GM23338 (cell line): ENCODE results near the gene RPN2.

Experiments
- EZH2 ChIP-seq: fragments of 200-600 bp; sonication (generic); IDR thresholded peaks from one replicate; pipeline ENCODE4 v1.8.0; 2017; ENCODE audit warnings: antibody characterized with exemption, mild to moderate bottlenecking, low read depth; ENCODE audit not compliant: unreplicated experiment
- EZH2phosphoT487 ChIP-seq: fragments of 200-600 bp; sonication (generic); IDR thresholded peaks from one replicate; pipeline ENCODE4 v1.8.1; 2018; ENCODE audit warnings: antibody characterized with exemption; ENCODE audit not compliant: unreplicated experiment
- ZNF114 ChIP-seq: fragments of 250-450 bp; sonication (Bioruptor Pico); IDR thresholded peaks from 2 replicates; pipeline ENCODE4 v1.5.0; 2020; ENCODE audit warnings: mild to moderate bottlenecking, moderate library complexity
- TF ChIP-seq, protein P1 (sequence below), 2 experiments: fragments of 200-600 bp in 1 of 2; sonication (generic) in 1 of 2; conservative IDR thresholded peaks; 2 replicates each; pipeline versions ENCODE4 v1.5.1 to v1.6.1; 2016 to 2017; ENCODE audit warnings: antibody characterized with exemption in 2 of 2, low read depth in 2 of 2, mild to moderate bottlenecking in 2 of 2, moderate library complexity in 1 of 2

- TF ChIP-seq EZH2 (no peak), EZH2phosphoT487 (no peak), ZNF114 (CRISPR knock-in tag) (no peak)
- TF ChIP-seq, protein P1, sequence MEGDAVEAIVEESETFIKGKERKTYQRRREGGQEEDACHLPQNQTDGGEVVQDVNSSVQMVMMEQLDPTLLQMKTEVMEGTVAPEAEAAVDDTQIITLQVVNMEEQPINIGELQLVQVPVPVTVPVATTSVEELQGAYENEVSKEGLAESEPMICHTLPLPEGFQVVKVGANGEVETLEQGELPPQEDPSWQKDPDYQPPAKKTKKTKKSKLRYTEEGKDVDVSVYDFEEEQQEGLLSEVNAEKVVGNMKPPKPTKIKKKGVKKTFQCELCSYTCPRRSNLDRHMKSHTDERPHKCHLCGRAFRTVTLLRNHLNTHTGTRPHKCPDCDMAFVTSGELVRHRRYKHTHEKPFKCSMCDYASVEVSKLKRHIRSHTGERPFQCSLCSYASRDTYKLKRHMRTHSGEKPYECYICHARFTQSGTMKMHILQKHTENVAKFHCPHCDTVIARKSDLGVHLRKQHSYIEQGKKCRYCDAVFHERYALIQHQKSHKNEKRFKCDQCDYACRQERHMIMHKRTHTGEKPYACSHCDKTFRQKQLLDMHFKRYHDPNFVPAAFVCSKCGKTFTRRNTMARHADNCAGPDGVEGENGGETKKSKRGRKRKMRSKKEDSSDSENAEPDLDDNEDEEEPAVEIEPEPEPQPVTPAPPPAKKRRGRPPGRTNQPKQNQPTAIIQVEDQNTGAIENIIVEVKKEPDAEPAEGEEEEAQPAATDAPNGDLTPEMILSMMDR (conservative IDR thresholded peaks at IDR 0.05; ENCODE audit: low read depth in 2 of 2) = no peak
These were observed 39.8 kb downstream of the RPN2 start for GRCh38 chr20:37218976-37219375.
